Cardiac muscle cell (in vitro differentiated cells and primary cell): ENCODE measurements around the gene KIF4A. TPM values are rescaled to one million over a fixed set of nuclear protein-coding genes. Genes with fewer than 3 reads are reported as not detected.

Source experiments
- DNase-seq, 2 donors: peaks; one replicate each; pipeline versions ENCODE4 v3.0.0 to v3.0.0-alpha.2; 2010 to 2017; ENCODE audit warnings: low read depth in 1 of 2, low spot score in 1 of 2
- H3K27ac ChIP-seq: fragments of 200-600 bp; sonication (generic); 2 replicates; pipeline ENCODE4 v1.5.1; 2016
- H3K27me3 ChIP-seq: fragments of 200-600 bp; sonication (generic); 2 replicates; pipeline ENCODE4 v1.6.0; 2016; ENCODE audit warnings: control low read depth
- H3K36me3 ChIP-seq: fragments of 200-600 bp; sonication (generic); 2 replicates; pipeline ENCODE4 v1.5.1; 2016; ENCODE audit warnings: control low read depth
- H3K4me1 ChIP-seq: fragments of 200-600 bp; sonication (generic); 2 replicates; pipeline ENCODE4 v1.8.1; 2017; ENCODE audit warnings: low read depth, mild to moderate bottlenecking, mixed run types
- H3K4me3 ChIP-seq: fragments of 200-600 bp; sonication (generic); 2 replicates; pipeline ENCODE4 v1.5.1; 2016; ENCODE audit warnings: mild to moderate bottlenecking
- H3K9me3 ChIP-seq: fragments of 200-600 bp; sonication (generic); 2 replicates; pipeline ENCODE4 v1.5.1; 2017; ENCODE audit warnings: low read depth, mild to moderate bottlenecking, control low read depth
- polyA plus RNA-seq: library from polyadenylated mRNA; unstranded; fragments of >200 nt; fragmentation: Nextera tagmentation; extraction: Ambion mirVana; gene quantifications from 2 replicates; pipeline ENCODE4 v1.2.1, GENCODE V29; 2016
- total RNA-seq: library from RNA; depleted of rRNA; stranded (reverse); fragments of >200 nt; gene quantifications from 2 replicates; pipeline ENCODE4 v1.2.3, GENCODE V29; 2016
- TF ChIP-seq, protein P1 (sequence below): IDR thresholded peaks from 2 replicates; pipeline ENCODE4 v1.5.1; 2012; ENCODE audit warnings: low read depth, mild to moderate bottlenecking, low read length

Gene KIF4A
- total and polyA plus RNA-seq, 2 experiments from 2014 or later: 4.7 to 25.1 TPM

DNA sequence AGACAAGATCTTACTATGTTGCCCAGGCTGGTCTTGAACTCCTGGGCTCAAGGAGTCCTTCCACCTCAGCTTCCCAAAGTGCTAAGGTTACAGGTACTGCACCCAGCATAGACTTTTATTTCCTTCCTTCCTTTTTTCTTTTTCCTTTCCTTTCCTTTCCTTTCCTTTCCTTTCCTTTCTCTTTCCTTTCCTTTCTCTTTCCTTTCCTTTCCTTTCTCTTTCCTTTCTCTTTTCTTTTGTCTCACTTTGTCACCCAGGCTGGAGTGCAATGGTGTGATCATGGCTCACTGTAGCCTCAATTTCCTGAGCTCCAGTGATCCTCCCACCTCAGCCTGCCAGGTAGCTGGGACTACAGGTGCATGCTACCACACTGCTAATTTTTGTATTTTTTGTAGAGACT is 174.1 kb downstream of the KIF4A start:
- no peak overlapping the region for H3K27ac ChIP-seq

GRCh38 chrX:70466968-70467367 is 177.1 kb downstream of the KIF4A start:
- Histone ChIP-seq H3K27ac (no peak overlapping the region), H3K4me3 (no peak overlapping the region), H3K9me3 (no peaks in the 10 kb centered on the region), H3K27me3 (no peaks in the 10 kb centered on the region), H3K4me1 (no peaks in the 10 kb centered on the region), H3K36me3 (no peaks in the 10 kb centered on the region)
- TF ChIP-seq, protein P1, sequence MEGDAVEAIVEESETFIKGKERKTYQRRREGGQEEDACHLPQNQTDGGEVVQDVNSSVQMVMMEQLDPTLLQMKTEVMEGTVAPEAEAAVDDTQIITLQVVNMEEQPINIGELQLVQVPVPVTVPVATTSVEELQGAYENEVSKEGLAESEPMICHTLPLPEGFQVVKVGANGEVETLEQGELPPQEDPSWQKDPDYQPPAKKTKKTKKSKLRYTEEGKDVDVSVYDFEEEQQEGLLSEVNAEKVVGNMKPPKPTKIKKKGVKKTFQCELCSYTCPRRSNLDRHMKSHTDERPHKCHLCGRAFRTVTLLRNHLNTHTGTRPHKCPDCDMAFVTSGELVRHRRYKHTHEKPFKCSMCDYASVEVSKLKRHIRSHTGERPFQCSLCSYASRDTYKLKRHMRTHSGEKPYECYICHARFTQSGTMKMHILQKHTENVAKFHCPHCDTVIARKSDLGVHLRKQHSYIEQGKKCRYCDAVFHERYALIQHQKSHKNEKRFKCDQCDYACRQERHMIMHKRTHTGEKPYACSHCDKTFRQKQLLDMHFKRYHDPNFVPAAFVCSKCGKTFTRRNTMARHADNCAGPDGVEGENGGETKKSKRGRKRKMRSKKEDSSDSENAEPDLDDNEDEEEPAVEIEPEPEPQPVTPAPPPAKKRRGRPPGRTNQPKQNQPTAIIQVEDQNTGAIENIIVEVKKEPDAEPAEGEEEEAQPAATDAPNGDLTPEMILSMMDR: no peak
- DNase-seq: no peak

More for the DNA sequence above, 174.1 kb downstream of the KIF4A start:
- no peak for DNase-seq
- TF ChIP-seq, protein P1: no peak
- Histone ChIP-seq H3K4me3 (no peak overlapping the region), H3K27me3 (no peaks in the 10 kb centered on the region), H3K36me3 (peaks cover 3% of the 10 kb centered on the region), H3K9me3 (no peaks in the 10 kb centered on the region), H3K4me1 (no peaks in the 10 kb centered on the region)

- H3K4me1 ChIP-seq: no peaks in the 10 kb centered on the region
- H3K9me3 ChIP-seq: no peaks in the 10 kb centered on the region
- H3K4me3 ChIP-seq: no peak overlapping the region
- H3K36me3 ChIP-seq: no peaks in the 10 kb centered on the region
- H3K27me3 ChIP-seq: no peaks in the 10 kb centered on the region
- H3K27ac ChIP-seq: no peak overlapping the region
- TF ChIP-seq, protein P1: no peak
- DNase-seq: no peak
Measured at GRCh38 chrX:70468709-70469108, 178.8 kb downstream of the KIF4A start.

Other genes starting within 250 kb of the KIF4A start
- not detected in 2 replicates for gene AWAT2, start 240.2 kb upstream of the KIF4A start, total RNA-seq
- not detected in 2 replicates for gene AWAT2, start 240.2 kb upstream of the KIF4A start, polyA plus RNA-seq
- not detected in 2 replicates for gene OTUD6A, start 227.6 kb upstream of the KIF4A start, total RNA-seq
- not detected in 2 replicates for gene OTUD6A, start 227.6 kb upstream of the KIF4A start, polyA plus RNA-seq
- gene IGBP1, start 156.7 kb upstream of the KIF4A start, total RNA-seq: 49.3 and 78.5 TPM in 2 replicates
- gene IGBP1, start 156.7 kb upstream of the KIF4A start, polyA plus RNA-seq: 27.6 and 36.1 TPM in 2 replicates
- not detected in 2 replicates for gene DGAT2L6, start 112.6 kb upstream of the KIF4A start, total RNA-seq
- not detected in 2 replicates for gene DGAT2L6, start 112.6 kb upstream of the KIF4A start, polyA plus RNA-seq
- not detected in 2 replicates for gene AWAT1, start 55.4 kb upstream of the KIF4A start, total RNA-seq
- gene AWAT1, start 55.4 kb upstream of the KIF4A start, polyA plus RNA-seq: not detected in 2 replicates
- gene P2RY4, start 29.9 kb upstream of the KIF4A start, total RNA-seq: 0.09 TPM in 1 of 2 replicates, not detected in the other
- 0.17 TPM in 1 of 2 replicates, not detected in the other for gene P2RY4, start 29.9 kb upstream of the KIF4A start, polyA plus RNA-seq
- not detected in 2 replicates for gene ARR3, start 21.8 kb upstream of the KIF4A start, total RNA-seq
- 0.10 and 0.32 TPM in 2 replicates for gene ARR3, start 21.8 kb upstream of the KIF4A start, polyA plus RNA-seq
- gene RAB41, start 7.9 kb upstream of the KIF4A start, total RNA-seq: not detected in 2 replicates
- gene RAB41, start 7.9 kb upstream of the KIF4A start, polyA plus RNA-seq: 0.26 TPM in 1 of 2 replicates, not detected in the other
- gene PDZD11, start 177 bp upstream of the KIF4A start, total RNA-seq: 26.3 and 34.9 TPM in 2 replicates
- gene PDZD11, start 177 bp upstream of the KIF4A start, polyA plus RNA-seq: 62.9 and 75.8 TPM in 2 replicates
- gene GDPD2, start 133.2 kb downstream of the KIF4A start, total RNA-seq: not detected in 2 replicates
- not detected in 2 replicates for gene GDPD2, start 133.2 kb downstream of the KIF4A start, polyA plus RNA-seq
- gene DLG3, start 154.7 kb downstream of the KIF4A start, total RNA-seq: 34.1 and 50.1 TPM in 2 replicates
- gene DLG3, start 154.7 kb downstream of the KIF4A start, polyA plus RNA-seq: 27.1 and 28.8 TPM in 2 replicates